ENCODE data around the gene ABHD10.

GRCh38 chr3:111967651-111968274 lies 11.1 kb upstream of the ABHD10 start:
- peak; percentile 85 to 94 (median 90) for TF ChIP-seq CTCF (IDR thresholded peaks at IDR 0.05)
- no peak for TF ChIP-seq POLR2A (IDR thresholded peaks at IDR 0.05; ENCODE audit: low read depth)
- peak; percentile 35 to 41 for TF ChIP-seq POLR2AphosphoS5 (IDR thresholded peaks at IDR 0.05)
